Aorta (tissue), 5 donors: ENCODE results near the gene NUTF2. TPM values are rescaled to one million over a fixed set of nuclear protein-coding genes. Genes with fewer than 3 reads are reported as not detected.
A peak's percentile ranks its signal among the peaks of the same experiment; 100 is the strongest.

ENCODE experiments used
- ATAC-seq: fragments of 200-7000 bp; cut with Tn5 transposase; one replicate; pipeline ENCODE4 v1.9.1; 2022; ENCODE audit warnings: moderate library complexity; ENCODE audit not compliant: low FRiP score
- DNase-seq, 2 donors: peaks; one replicate each; pipeline ENCODE4 v3.0.0-alpha.2; 2020
- H3K27ac ChIP-seq, 2 donors: one replicate each; pipeline ENCODE4 v1.5.1; 2013; ENCODE audit warnings: low read length in 2 of 2, mild to moderate bottlenecking in 2 of 2, moderate library complexity in 2 of 2, control low read depth in 1 of 2, inconsistent platforms in 1 of 2, low read depth in 1 of 2
- H3K27me3 ChIP-seq, 2 donors: one replicate each; pipeline ENCODE4 v1.6.1; 2013; ENCODE audit warnings: control low read depth in 1 of 2, low read length in 1 of 2, mild to moderate bottlenecking in 1 of 2, moderate library complexity in 1 of 2; ENCODE audit not compliant: insufficient read depth in 2 of 2, control insufficient read depth in 1 of 2
- H3K36me3 ChIP-seq, 2 donors: one replicate each; pipeline ENCODE4 v1.6.1; 2013; ENCODE audit warnings: control low read depth in 1 of 2, low read length in 1 of 2, mild to moderate bottlenecking in 1 of 2; ENCODE audit not compliant: insufficient read depth in 2 of 2, control insufficient read depth in 1 of 2
- H3K4me1 ChIP-seq, 2 donors: one replicate each; pipeline ENCODE4 v1.6.1; 2013; ENCODE audit warnings: low read length in 2 of 2, control low read depth in 1 of 2, mild to moderate bottlenecking in 1 of 2, moderate library complexity in 1 of 2; ENCODE audit not compliant: insufficient read depth in 2 of 2, control insufficient read depth in 1 of 2
- H3K4me3 ChIP-seq, 2 donors: one replicate each; pipeline ENCODE4 v1.5.1; 2013; ENCODE audit warnings: low read length in 2 of 2, control low read depth in 1 of 2, mild to moderate bottlenecking in 1 of 2
- H3K9me3 ChIP-seq: one replicate; pipeline ENCODE4 v1.6.1; 2013; ENCODE audit warnings: mild to moderate bottlenecking, low read length; ENCODE audit not compliant: control insufficient read depth
- WGBS, 2 donors: extraction: QIAGEN DNeasy Blood & Tissue Kit; methylation state at CpG; one replicate each; pipeline ENCODE4 v1.1.7; 2013; 5-methylcytosine and 5-hydroxymethylcytosine counted together
- intact Hi-C, 2 donors: fragments of 100-400 bp; cut with DNase I; formaldehyde crosslinking; loops; one replicate each; pipeline versions ENCODE4 v1.14.2 to v1.15.0; 2022
- polyA plus RNA-seq, 2 donors: library from polyadenylated mRNA; stranded (reverse); fragments of 200-250 nt; gene quantifications; one replicate each; pipeline ENCODE4 v1.2.3, GENCODE V29; 2013
- total RNA-seq, 2 donors: library from RNA; stranded (reverse); fragmentation: NEBNext Ultra II Directional; extraction: Animal tissue kit (Norgen Biotek cat#: 25700); gene quantifications; one replicate each; pipeline ENCODE4 v1.2.1, GENCODE V29; 2021
- donor health status: healthy with polysubstance abuse.
- donor health status: Bipolar disorder and iron deficiency.
- donor health status: DM: no; HTN: no; CAD: no.
- donor health status: DM: no; HTN: no; CAD: no.
- donor health status: DM: yes; HTN: yes; CAD: no.

Gene NUTF2
- total and polyA plus RNA-seq, 4 donors = 80.7 to 130 (median 91.8) TPM

- no peaks in the 10 kb centered on the region for H3K9me3 ChIP-seq
- no peak for ATAC-seq
- no peaks in the 10 kb centered on the region for H3K36me3 ChIP-seq
- 30 to 35% methylated on average over 5 of the region's 5 CpGs for WGBS, 2 donors
- no peaks in the 10 kb centered on the region for H3K27me3 ChIP-seq
- intact Hi-C loops = loop anchor here in 1 of 2 donors (2.0 kb wide), 1 partner anchor 50 kb away; the partner anchor contains the start of gene THAP11
- no peak overlapping the region for H3K27ac ChIP-seq
- DNase-seq = no peak
- no peaks in the 10 kb centered on the region for H3K4me1 ChIP-seq
- peak overlapping the region in 1 of 2 donors; percentile 75 for H3K4me3 ChIP-seq
Observed at GRCh38 chr16:67892375-67892774, 45.6 kb downstream of the NUTF2 start.

DNA sequence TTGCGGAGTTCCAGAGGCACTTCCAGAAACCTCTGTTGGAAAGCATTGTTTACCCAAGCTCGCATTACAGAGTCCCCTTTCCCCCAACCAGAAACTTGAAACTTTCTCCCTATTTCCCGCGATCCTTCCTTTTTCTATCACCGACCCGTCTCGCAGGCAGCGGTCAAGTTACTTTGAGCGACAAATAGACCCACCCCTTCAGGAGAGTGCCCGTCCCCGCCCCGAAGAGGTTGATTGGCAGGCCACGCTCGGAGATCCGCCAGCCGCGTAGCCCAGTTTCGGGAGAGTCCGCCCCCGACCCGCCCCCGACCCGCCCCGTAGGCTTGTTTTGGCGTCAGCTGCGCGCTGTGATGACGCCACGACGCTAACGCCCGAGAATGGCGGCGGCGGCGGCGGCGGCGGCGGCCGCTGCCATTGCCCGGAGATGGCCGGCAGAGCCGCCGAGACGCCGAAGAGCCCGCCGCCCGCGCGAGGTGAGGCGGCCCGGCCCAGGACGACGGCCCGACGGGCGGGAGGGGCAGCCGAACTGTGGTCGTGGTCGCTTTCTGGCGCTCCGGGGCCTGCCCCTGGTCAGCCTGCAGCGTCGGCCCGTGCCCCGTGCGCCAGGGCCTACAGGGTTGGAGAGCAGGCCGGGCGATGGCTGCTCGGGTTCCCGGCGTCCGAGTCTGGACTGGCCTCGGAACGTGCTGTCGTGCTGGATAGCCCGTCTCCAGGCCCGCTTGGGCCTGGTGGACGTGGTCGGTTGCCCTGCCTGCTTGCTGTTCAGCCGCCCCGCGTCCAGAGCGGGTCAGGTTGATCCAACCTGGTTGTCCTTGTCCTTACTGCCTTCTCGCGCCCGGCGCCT is 46.4 kb downstream of the NUTF2 start, which contains the start of gene PSKH1:
TSS of gene PSKH1 (plus strand) at position 356 of the 844 bp plus-strand sequence. CDS start 15,496 bp downstream, outside the sequence.
- Histone ChIP-seq H3K36me3 (no peaks in the 10 kb centered on the region), H3K27me3 (no peaks in the 10 kb centered on the region), H3K27ac (peak within 1 kb of the TSS; percentile 57 to 97), H3K4me1 (peaks cover 0 to 2% of the 10 kb centered on the region in 2 donors), H3K4me3 (peak within 1 kb of the TSS; percentile 85 to 94), H3K9me3 (no peaks in the 10 kb centered on the region)
- DNase-seq (peak; percentile 98 to 99), ATAC-seq (peak; percentile 95)
- 0 to 1% methylated on average over 50 to 90 of the region's 90 CpGs for WGBS, 2 donors
- intact Hi-C loops = loop anchor here in 1 of 2 donors (2.0 kb wide), 1 partner anchor 50 kb away; the partner anchor contains the start of gene THAP11

DNA sequence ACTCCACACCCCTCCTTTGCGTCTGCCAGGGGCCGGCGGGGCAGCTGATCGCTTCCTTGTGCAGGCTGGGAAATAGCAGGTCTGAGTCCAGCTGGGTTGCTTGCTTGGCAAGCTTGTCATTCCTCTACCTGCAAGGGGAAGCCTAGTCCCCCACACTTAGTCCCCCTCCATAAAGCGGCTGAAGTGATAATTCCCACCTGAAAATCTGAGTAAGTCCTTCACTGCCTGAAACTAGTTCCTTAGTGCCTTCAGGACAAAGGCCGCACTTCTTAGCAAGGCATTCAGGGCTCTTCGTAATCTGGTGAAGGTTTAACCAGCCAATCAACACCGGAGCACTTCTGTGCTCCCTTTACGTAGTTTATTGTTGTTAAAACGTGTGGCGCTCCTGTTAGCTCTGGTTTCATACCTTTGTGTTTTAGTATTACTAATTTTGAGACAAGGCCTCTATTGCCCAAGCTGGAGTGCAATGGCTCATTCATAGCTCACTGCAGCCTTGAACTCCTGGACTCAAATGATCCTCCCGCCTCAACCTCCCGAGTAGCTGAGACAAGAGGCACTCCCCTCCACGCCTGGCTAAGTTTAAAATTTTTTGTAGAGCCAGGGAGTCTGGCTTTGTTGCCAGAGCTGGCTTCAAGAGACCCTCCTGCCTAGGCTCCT is 47.1 kb downstream of the NUTF2 start:
- Histone ChIP-seq H3K27me3 (no peaks in the 10 kb centered on the region), H3K9me3 (no peaks in the 10 kb centered on the region), H3K36me3 (no peaks in the 10 kb centered on the region), H3K4me3 (peak overlapping the region; percentile 85 to 94), H3K27ac (peak overlapping the region in 1 of 2 donors; percentile 97), H3K4me1 (peaks cover 0 to 2% of the 10 kb centered on the region in 2 donors)
- no peak for DNase-seq
- intact Hi-C loops = loop anchor here in 1 of 2 donors (2.0 kb wide), 1 partner anchor 51 kb away; the partner anchor contains the start of gene THAP11
- WGBS, 2 donors = 22 to 24% methylated on average over 14 of the region's 14 CpGs
- no peak for ATAC-seq

DNA sequence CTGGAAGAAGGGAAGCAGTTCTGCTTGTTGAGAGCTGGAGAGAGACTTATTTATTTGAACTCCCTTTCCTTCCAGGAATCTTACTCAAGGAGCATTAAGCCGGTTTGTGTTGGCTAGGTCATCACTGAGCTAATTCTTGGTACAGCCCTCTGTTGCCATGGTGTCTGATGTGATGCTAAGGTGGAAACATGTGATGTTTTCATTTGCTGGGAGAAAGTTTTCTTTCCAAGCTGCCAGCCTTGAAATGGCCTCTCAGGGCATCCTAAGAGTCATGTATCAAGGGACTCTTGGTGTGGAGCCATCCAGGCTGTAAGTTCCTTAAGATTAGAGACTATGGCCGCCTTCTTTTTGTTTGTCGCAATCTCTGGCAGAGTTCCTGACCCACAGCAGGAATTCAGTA is 50.5 kb downstream of the NUTF2 start:
- peaks cover 0 to 2% of the 10 kb centered on the region in 2 donors for H3K36me3 ChIP-seq
- H3K27ac ChIP-seq = peak overlapping the region in 1 of 2 donors; percentile 91
- intact Hi-C loops = no loop called here
- peaks cover 0 to 2% of the 10 kb centered on the region in 2 donors for H3K4me1 ChIP-seq
- H3K27me3 ChIP-seq = no peaks in the 10 kb centered on the region
- peak in 1 of 2 donors; percentile 69 for DNase-seq
- peak; percentile 85 for ATAC-seq
- H3K4me3 ChIP-seq = no peak overlapping the region
- 2 to 4% methylated on average over 3 of the region's 3 CpGs for WGBS, 2 donors
- no peaks in the 10 kb centered on the region for H3K9me3 ChIP-seq

DNA sequence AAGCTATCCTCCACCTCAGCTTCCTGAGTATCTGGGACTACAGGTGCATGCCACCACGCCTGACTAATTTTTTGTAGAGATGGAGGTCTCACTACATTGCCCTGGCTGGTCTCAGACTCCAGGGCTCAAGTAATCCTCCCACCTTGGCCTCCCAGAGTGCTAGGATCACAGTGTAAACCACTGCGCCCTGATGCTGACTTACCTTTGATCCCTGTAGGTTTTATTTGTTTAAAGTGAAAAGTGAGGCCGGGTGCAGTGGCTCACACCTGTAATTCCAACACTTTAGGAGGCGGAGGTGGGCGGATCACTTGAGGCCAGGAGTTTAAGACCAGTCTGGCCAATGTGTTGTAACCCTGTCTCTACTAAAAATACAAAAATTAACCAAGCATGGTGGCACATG is 55.0 kb downstream of the NUTF2 start:
- ATAC-seq = no peak
- 93 to 94% methylated on average over 5 of the region's 5 CpGs for WGBS, 2 donors
- Histone ChIP-seq H3K27me3 (no peaks in the 10 kb centered on the region), H3K36me3 (peaks cover 0 to 2% of the 10 kb centered on the region in 2 donors), H3K27ac (no peak overlapping the region), H3K9me3 (no peaks in the 10 kb centered on the region), H3K4me1 (peaks cover 0 to 2% of the 10 kb centered on the region in 2 donors), H3K4me3 (no peak overlapping the region)
- no peak for DNase-seq
- intact Hi-C loops = no loop called here

- H3K36me3 ChIP-seq = peaks cover 0 to 2% of the 10 kb centered on the region in 2 donors
- DNase-seq (no peak), ATAC-seq (no peak)
- 81 to 85% methylated on average over 4 of the region's 4 CpGs for WGBS, 2 donors
- no peak overlapping the region for H3K4me3 ChIP-seq
- H3K27ac ChIP-seq = no peak overlapping the region
- no peaks in the 10 kb centered on the region for H3K27me3 ChIP-seq
- H3K9me3 ChIP-seq = no peaks in the 10 kb centered on the region
- intact Hi-C loops = no loop called here
- no peaks in the 10 kb centered on the region for H3K4me1 ChIP-seq
Observed at GRCh38 chr16:67902831-67903230, 56.1 kb downstream of the NUTF2 start.

- ATAC-seq (no peak), DNase-seq (no peak)
- Histone ChIP-seq H3K36me3 (peaks cover 0 to 7% of the 10 kb centered on the region in 2 donors), H3K4me3 (no peak overlapping the region), H3K27ac (no peak overlapping the region), H3K9me3 (no peaks in the 10 kb centered on the region), H3K27me3 (no peaks in the 10 kb centered on the region), H3K4me1 (no peaks in the 10 kb centered on the region)
- 91% methylated on average over 11 of the region's 11 CpGs for WGBS, 2 donors
- intact Hi-C loops = no loop called here
Observed at GRCh38 chr16:67907397-67908180, 60.9 kb downstream of the NUTF2 start.

GRCh38 chr16:67909056-67909742 is 62.5 kb downstream of the NUTF2 start:
- H3K4me1 ChIP-seq = no peaks in the 10 kb centered on the region
- H3K9me3 ChIP-seq = no peaks in the 10 kb centered on the region
- H3K4me3 ChIP-seq = no peak overlapping the region
- DNase-seq = no peak
- ATAC-seq = no peak
- intact Hi-C loops = no loop called here
- no peaks in the 10 kb centered on the region for H3K27me3 ChIP-seq
- no peak overlapping the region for H3K27ac ChIP-seq
- peaks cover 0 to 7% of the 10 kb centered on the region in 2 donors for H3K36me3 ChIP-seq
- WGBS, 2 donors = 94% methylated on average over 36 of the region's 36 CpGs
